Activated CD4-positive, alpha-beta T cell treated with anti-CD3 and anti-CD28 coated beads, Interleukin-2, amount 50 U/mL, for 1 hour (primary cell): ENCODE results near the gene DERA.
"Not testable (repeated sequence)": the region's sequence is repeated elsewhere in the genome, so short reads cannot be mapped to it uniquely, and the experiment has no call there.

Experiments used
- DNase-seq: peaks from one replicate; pipeline ENCODE4 v3.0.0-alpha.2; 2020

DERA gene

DNA sequence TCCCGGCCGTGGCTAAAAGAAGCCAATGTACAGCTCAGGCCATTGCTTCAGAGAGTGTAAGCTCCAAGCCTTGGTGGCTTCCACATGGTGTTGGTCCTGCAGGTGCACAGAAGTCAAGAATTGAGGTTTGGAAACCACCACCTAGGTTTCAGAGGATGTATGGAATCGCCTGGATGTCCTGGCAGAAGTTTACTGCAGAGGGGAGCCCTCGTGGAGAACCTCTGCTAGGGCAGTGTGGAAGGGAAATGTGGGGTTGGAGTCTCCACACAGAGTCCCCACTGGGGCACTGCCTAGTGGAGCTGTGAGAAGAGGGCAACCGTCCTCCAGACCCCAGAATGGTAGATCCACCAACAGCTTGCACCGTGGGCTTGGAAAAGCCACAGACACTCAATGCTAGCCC is 103.3 kb downstream of the DERA start:
- not testable (repeated sequence) for DNase-seq

DNA sequence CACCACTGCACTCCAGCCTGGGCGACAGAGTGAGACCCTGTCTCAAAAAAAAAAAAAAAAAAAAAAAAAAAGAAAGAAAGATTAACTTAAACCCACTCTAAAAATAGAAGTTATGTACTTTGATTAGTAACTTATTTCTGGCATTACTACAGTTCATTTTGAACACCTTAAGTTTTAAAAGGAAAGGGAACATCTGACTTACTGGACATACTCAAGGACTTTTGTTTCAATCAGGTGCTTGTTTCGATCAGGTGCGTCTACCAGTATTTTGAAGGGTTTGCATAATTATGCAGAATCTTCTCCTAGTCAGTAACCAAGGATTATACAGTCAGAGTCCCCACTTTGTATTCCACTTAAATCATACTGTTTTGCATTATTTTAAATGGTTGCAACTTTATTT is 105.6 kb downstream of the DERA start:
- DNase-seq = no peak

DNA sequence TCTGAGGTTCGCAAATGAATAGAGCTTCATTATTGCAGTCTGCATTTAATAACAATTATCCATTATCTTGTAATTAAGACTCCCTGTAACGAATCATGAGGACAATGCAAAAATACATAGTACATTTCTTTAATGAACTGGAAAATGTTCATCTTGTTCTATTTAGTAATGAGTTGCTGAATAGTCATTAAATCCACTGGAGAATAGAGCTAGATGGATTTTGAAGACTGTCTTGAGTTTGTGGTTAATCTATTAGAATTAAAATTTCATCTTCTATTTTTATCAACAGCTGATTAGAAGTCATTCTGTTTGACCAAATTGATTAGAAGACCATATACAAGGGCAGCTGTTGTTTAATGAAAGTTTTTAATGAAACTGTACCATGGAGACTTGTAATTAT is 107.2 kb downstream of the DERA start:
- DNase-seq = no peak

DNA sequence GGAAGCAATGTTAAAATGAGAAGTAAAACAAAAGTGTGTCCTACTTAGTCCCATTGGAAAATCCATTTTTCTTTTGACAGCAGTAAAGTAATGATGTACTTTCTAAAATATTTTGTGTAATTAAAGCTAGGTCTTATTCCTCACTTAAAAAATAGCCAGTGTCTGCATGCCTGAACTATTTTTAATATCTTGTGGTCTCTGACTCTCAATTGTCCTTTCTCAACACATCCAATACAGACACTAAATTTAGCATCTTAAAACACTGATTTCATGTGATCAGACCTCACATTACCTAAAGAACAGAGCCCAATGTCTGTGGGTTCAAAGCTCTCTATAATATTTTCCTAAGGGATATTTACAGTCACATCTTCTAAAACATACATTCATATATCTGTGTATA is 108.0 kb downstream of the DERA start:
- DNase-seq = no peak

DNA sequence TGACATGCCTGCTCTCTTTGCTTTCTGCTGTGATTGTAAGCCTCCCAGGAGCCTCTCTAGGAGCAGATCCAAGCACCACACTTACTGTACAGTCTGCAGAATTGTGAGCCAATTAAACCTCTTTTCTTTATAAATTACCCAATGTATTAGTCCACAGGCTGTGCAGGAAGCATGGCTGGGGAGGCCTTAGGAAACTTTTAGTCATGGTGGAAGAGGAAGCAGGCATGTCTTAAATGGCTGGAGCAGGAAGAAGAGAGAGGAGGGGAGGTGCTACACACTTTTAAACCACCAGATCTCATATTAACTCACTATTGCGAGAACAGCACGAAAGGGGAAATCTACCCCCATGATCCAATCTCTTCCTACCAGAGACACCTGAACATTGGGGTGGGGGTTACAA is 108.9 kb downstream of the DERA start:
- no peak for DNase-seq

DNA sequence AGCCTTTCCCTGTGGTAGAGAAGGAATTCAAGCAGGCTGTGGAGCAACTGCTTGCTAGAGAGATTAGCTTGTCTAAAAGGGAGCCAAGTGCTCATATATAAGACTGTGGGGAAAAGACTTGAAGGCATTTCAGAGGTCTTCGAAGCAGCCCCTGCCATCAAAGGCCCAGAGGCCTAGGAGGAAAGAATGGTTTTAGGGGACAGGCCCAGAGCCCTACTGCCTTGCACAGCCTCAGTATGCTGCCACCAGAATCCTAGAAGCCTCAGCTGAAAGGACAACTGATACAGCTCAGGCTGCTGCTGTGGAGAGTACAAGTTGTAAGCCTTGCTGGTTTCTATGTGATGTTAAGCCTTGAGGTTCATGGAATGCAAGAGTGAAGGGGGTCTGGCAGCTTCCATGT is 109.9 kb downstream of the DERA start:
- DNase-seq = no peak

DNA sequence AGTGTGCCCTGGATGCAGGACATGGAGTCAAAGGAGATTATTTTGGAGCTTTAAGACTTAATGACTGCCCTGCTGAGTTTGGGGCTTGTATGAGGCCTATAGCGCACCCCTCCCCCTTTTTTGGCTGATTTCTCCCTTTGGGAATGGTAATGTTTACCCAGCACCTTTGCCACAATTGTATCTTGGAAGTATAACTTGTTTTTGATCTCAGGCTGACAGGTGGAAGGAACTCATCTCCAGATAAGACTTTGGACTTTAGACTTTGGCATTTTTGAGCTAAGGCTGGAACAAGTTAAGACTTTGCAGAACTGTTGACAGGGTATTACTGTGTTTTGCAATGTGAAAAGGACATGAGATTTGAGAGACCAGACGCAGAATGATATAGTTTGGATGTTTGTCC is 110.5 kb downstream of the DERA start:
- DNase-seq = no peak

DNA sequence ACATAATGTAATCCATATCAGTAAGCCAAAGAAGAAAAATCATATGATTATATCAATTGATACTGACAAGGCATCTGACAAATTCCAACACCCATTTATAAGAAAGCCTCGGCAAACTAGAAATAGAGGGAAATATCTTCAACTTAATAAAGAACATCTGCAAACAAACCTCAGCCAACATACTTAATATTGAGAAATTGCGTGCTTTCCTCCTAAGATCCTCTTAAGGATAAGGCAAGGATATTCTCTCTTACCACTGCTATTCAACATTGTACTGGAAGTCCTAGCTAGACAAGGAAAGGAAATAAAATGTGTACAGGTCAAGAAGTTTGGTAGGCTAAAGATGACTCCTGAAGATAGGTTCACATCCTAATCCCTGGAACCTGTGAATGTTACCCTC is 115.9 kb downstream of the DERA start:
- DNase-seq = no peak

DNA sequence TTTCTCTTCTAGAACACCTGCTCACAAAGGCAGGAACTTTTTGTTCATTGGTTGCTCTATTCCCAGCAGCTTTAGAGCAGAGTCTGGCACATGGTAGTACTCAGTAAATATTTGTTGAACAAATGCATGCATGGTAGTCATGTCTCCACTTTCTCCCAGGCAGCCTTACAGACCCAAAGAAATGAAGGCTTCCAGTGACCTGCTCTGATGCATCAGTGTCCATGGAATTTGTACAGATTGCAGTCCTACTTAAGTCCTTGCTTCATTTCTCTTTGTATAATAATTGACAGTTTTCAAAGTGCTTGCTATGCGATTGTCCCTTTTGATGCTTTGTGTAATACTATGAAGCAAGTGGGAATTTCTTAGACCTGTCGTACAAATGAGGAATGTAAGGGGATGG is 119.6 kb downstream of the DERA start:
- DNase-seq = no peak

DNA sequence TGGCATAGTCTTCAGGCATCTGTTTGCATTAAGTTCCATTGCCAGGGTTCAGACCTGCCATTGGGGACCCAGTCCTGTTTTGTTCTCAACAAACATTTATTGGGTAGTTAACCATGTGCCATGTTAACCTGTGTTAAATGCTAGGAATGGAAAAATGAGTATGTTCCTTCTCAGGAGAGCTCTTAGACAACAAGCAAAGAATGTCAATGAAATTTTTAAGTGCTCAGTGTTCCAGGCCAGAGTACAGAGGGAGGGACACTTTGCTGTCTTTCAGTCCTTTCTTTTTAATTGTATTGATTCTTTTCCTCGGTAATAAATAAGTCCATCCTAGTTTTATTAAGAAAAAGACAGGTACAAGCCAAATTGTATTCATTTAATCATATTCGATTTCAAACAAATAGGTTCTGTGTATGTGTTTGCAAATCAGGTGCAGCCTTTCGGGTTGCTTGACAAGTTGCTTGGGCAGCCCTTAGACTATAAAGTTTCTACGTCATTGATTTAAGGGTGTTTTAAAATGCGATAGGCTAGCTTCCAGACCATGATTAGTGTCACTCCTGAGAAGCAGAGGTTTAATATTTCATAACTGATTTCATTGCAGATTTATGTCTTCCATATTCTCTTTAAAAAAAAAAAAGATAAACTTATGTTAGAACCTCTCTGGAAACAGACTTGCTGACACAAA is 123.1 kb downstream of the DERA start:
- no peak for DNase-seq

DNA sequence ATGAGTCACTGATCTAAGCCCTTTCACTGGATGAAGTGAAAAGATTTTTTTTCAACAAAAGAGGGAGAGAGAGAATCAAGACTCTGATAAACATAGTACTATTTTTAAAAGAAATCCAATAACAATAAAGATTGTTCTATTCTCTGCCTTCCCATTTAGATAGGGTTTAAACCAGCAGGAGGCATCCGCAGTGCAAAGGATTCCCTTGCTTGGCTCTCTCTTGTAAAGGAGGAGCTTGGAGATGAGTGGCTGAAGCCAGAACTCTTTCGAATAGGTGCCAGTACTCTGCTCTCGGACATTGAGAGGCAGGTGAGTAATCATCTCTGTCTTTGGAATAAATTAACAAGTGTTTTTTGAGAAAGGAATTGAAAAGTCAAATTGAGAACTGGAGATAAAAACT is 124.9 kb downstream of the DERA start:
- no peak for DNase-seq

DNA sequence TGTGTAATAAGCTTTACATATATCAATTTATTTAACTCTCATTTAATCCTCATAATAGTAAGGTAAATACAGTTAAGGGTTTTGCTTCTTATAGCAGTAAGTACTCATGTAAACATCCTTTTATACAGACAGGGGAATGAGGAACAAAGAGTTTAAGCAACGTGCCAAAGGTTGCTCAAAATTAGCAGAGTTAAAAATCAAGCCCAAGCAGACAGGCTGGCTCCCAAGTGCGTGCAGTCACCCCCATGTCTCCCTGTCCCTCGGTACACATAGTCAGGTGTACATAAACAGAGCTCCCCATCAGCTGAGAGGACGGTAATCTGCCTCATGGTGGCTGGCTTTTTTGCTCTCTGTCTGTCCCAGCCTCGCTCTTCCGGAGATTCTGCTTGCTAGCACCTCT is 126.4 kb downstream of the DERA start:
- DNase-seq = no peak

DNA sequence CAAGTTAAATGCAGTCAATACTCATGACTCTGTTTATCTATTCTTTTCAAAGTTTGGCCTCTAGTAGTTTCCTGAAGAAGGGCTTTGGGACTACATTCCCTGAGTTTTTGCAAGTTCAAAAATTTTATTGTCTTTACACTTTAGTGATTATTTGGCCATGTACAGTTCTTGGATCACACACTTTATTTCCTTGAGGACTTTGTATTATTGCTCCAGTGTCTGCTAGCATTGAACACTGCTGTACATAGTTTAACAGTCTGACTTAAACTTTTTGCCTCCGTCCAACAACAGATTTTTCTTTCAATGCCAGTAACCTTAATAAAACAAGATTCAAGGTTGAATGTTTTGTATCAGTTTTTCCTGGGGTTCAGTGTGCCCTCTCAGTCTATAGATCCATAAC is 132.3 kb downstream of the DERA start:
- DNase-seq = no peak

DNA sequence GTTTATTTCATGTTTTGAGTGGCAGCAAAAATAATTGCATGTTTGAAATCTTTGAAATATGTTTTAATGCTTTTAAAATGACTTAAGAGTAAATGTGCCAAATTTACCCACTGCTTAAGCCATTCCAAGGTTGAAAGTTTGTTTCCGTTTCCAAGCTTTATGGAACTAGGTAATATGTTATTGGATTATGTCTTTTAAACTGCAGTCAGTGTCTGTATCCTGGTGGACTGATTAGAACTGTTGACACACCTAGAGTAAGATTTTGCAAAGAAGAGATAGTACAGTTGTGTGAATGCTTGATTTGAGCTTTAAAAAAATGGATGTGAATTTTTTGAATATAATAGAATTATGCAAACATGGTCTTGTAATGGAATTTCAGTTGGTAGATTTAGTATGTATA is 135.1 kb downstream of the DERA start:
- no peak for DNase-seq

DNA sequence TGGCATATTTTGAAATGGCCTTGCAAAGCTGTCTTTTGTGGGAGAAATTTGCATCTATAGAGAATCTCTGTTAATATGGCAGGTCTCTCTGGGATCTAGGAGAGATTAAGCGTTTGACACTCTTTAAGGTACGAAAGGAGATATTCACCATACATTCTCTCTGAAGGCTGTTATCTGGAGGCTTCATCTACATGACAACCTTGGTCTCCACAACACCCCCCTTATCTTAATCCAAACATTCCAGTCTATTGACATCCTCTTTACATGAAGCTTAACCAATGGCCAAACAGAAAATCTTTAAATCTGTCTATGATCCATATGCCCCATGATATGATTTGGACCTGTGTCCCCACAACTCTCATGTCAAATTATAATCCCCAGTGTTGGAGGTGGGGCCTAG is 137.4 kb downstream of the DERA start:
- no peak for DNase-seq

DNA sequence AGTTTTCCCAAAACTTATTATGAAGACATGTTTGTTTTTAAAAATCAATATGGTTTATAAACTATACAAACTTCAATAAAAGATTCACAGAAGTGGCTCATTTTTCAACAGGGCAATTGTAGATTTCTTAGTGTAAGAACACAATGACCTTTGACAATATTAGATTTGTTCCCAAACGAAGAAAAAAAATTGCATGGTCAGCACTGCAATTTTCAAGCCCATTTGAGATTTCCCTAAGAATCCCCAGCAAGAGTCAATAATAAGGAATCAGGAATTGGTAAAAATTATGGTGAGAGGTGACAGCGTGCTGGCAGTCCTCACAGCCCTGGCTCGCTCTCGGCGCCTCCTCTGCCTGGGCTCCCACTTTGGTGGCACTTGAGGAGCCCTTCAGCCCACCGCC is 145.8 kb downstream of the DERA start:
- no peak for DNase-seq

DNA sequence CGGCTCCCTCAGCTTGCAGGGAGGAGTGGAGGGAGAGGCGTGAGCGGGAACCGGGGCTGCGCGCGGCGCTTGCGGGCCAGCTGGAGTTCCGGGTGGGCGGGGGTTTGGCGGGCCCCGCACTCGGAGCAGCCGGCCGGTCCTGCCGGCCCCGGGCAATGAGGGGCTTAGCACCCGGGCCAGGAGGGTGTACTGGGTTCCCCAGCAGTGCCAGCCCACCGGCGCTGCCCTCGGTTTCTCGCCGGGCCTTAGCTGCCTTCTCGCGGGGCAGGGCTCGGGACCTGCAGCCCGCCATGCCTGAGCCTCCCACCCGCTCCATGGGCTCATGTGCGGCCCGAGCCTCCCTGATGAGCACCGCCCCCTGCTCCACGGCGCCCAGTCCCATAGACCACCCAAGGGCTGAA is 146.2 kb downstream of the DERA start:
- DNase-seq = not testable (repeated sequence)

DNA sequence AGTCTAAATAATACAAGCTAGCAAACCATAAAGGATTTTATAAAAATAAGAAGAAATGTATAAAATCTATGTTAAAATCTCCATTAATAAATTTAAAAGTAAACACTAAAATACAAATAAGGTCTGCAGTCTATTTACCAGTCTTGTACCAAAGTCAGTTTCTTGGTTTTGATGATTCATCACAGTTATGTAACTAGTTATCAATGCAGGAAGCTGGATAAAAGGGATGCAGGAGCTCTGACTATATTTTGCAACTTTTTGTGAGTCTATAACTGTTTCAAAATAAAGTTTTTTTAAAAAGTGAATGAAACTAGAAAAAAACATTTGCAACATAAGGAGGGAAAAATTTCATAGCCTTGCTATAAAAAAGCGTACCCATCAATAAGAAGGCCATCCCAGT is 151.5 kb downstream of the DERA start:
- DNase-seq = no peak

DNA sequence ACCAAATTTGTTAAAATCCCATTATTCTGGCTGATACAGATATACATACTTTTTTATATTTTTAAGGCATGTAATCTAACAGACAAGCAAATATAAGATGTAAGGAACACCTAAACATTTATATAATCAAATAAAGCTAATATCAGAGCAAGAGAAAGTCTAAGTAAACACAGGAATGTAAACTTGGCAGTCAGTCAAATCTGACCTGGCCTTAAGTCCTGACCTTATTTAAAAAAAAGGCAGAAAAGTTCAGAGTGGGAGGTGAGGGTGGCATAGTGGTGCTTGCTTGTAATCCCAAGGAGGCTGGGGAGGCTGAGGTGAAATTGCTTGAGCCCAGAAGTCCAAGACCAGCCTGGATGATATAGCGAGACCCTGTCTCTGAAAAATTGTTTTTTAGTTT is 152.6 kb downstream of the DERA start:
- DNase-seq = no peak

DNA sequence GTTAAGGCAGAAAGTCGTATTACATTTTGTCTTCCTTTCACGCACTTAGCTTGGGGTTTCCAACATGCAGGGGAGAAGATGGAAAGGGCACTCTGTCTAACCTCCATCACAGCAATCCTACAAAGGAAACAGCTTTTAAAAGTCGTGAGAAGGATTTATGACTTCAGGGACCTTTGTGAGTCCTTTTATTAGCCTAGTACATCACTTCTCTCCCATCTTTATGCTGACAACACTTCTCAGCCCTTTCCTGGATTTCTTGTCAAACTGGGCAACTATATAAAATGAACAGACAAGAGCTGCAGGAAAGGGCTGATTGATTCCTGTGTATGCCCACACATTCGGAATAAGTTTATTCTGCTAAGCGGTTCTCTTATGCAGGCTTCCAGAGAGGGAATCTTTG is 159.0 kb downstream of the DERA start:
- DNase-seq = no peak

DNA sequence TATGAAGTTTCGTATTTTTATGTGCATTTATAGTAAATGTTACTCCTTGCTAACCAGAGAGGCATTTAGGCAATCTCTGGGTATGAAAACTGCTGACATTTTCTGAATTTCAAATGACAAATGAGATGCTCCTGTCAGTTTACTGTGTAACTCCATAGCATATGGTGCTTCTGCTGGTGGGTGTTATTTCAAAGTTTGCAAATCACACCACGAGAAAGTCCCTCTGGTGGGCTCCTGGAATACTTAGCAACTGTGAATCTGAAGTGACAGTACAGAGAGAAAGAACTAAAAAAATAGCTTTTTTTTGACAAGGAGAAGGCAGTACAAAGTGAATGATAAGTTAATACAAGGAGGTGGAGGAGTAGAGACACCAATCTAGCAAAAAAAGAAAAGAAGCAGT is 161.5 kb downstream of the DERA start:
- no peak for DNase-seq

DNA sequence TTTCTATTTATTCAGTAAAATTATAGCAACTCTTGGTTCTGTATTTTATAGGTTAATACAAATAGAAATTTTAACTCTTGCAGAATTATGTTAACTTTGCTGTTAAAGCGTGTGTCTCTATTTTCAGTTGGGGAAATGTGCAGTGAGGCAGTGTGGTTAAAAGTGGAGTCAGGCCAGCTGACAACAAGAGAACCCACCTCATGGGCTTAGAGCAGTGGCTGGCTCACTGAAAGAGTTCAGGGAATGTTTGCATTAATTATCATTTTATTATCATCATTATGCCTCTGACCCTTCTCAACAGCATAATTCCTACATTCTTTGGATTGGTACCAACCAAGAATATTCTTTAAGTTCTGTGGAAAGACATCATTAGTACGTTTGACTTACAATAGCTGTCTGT is 163.8 kb downstream of the DERA start:
- no peak for DNase-seq

DNA sequence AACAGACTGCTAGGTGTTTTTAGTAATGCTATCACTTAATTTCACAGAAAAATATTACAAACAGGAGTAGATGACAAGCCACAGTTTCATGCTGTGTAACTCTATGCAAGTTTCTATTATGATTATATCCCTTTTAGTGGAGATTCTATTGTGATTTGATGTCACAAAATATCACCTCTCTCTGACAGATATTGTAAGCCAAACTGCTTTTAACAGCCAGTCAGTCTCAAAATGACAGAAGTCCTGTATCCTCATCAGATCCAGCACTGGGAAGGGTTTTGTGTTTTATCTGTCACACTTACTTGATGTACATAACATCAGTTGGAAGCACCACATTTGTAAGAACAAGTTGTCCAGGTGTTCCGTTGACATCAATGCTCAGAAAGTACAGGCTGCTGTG is 164.8 kb downstream of the DERA start:
- no peak for DNase-seq

DNA sequence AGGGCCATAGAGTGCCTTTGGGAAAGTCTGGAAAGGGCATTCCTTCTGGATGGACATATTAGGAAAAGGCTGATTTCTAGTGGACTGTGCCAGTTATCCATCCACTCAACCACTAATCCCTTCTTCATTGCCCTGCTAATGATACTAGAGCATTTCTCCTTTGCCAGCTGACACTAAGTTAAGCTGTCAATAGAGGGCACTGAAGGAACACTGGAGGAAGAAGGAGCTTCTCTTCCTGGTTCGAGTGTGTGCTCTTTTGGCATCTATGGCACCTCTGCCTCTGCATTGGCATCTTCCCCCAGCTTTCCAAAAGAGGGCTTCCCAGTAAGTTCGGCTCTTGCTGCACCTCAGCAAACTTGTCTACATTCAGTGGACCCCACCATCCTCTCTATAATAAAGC is 165.4 kb downstream of the DERA start:
- no peak for DNase-seq

DNA sequence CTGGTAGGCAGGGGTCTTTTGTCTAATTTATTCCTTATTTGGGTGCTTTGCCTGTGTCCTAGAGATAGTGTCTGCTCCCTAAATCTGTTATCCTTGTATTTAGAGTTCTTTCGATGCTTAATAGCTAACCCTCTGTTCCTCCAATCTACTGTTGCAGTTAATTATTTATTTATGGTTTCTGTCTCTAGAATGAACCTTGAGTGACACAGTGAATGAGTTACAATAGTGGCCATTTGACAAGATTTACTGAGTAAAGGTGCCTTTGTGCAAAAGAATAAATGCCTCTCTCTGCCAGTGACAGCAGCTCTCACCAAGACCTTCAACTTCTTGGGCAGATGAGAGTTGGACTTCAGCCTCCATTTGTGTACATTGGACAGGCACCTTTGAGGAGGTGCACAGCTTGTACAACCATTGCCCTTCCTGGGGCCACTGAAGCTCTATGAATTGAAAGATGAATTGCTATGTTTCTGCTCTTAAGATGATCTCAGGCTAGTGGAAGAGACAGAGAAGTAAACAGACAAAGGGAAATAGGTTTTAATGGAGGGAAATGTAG is 165.9 kb downstream of the DERA start:
- no peak for DNase-seq

DNA sequence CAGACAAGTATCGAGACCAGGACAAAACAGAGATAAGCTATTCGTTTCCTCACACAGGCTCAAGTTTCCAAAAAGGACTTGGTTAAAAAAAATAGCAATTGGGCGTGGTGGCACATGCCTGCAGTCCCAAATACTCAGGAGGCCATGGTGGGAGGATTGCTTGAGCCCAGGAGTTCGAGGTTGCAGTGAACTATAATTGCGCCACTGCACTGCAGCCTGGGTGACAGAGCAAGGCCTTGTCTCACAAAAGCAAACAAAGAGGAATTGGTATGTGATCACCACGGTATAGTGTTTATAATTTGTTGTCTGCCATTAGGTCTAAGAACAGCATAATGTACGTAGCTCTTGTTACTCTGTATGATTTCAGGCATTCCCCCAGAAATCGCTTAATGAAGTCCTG is 175.3 kb downstream of the DERA start:
- DNase-seq = no peak
